ENCODE data around the gene AP3B2. TPM values are rescaled to one million over a fixed set of nuclear protein-coding genes. Genes with fewer than 3 reads are reported as not detected.

AP3B2 gene
- total RNA-seq, 2 experiments from 2014 or later: 0.40 TPM; not detected in 1

DNA sequence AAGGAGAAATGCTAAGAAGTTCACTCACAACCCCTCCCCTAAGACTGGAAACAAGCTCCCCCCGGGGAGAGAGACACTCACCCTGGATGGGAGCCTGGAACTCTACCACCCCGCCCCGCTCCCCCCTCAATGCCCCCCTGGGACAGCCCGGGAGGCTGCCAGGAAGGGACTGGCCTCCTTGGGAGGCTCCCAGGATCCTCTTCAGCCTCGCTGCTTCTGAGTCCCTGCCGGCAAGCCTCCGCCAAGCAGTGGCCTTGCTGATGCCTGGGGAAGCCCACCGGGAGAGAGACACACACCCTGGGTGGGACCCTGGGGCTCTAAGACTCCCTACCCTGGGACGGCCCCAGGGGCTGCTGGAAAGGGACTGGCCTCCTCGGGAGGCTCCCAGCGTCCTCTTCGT, 95.9 kb downstream of the AP3B2 start:
- Mint-ChIP-seq H3K9me3 (no peaks in the 10 kb centered on the region), H3K4me3 (no peak overlapping the region), H3K27me3 (peaks cover 11% of the 10 kb centered on the region), H3K4me1 (ENCODE audit: low read depth) (no peaks in the 10 kb centered on the region), H3K36me3 (no peaks in the 10 kb centered on the region), H3K27ac (no peak overlapping the region)
- CTCF ChIA-PET: no interaction called here
- POLR2A ChIA-PET: no interaction called here
- intact Hi-C loops (cut with micrococcal nuclease): no loop called here
- no peak for DNase-seq

- Mint-ChIP-seq H3K4me3 (no peak overlapping the region), H3K9me3 (no peaks in the 10 kb centered on the region), H3K36me3 (no peaks in the 10 kb centered on the region), H3K4me1 (ENCODE audit: low read depth) (no peaks in the 10 kb centered on the region), H3K27me3 (peaks cover 5% of the 10 kb centered on the region), H3K27ac (no peak overlapping the region)
- CTCF ChIA-PET: interaction anchor here (0.9 kb wide), 1 partner anchor 14 kb away, joined by 3 read pairs; no protein-coding TSS in a partner anchor
- DNase-seq: no peak
- intact Hi-C loops (cut with micrococcal nuclease): no loop called here
- POLR2A ChIA-PET: no interaction called here
Measured at GRCh38 chr15:82611348-82611747, 98.3 kb downstream of the AP3B2 start.

Other genes with a start within 250 kb of the AP3B2 start
- gene RPS17, start 169.4 kb downstream of the AP3B2 start, total RNA-seq: 1,000 to 10,000 TPM; 2,581 to 2,594 TPM
- gene CPEB1, start 62.5 kb downstream of the AP3B2 start, total RNA-seq: under 1 TPM; 0.07 to 0.21 TPM
- gene FSD2, start 96.2 kb upstream of the AP3B2 start, total RNA-seq: not detected
- 1 to 10 TPM; 4.2 to 5.3 TPM for gene WHAMM, start 99.8 kb upstream of the AP3B2 start, total RNA-seq
- gene HOMER2, start 242.8 kb upstream of the AP3B2 start, total RNA-seq: 1 to 10 TPM; 6.5 to 7.9 TPM

Measured in activated CD4-positive, alpha-beta memory T cell treated with anti-CD3 and anti-CD28 coated beads for 36 hours (primary cell).